Kidney epithelial cell (primary cell): ENCODE results near the gene TCP11L2. TPM values are rescaled to one million over a fixed set of nuclear protein-coding genes. Genes with fewer than 3 reads are reported as not detected.

Source experiments
- DNase-seq: peaks from one replicate; pipeline ENCODE4 v3.0.0-alpha.2; 2010; ENCODE audit warnings: low read depth
- H3K27me3 ChIP-seq: 2 replicates; pipeline ENCODE4 v1.6.0; 2011; ENCODE audit warnings: low read length; ENCODE audit not compliant: control insufficient read depth, insufficient read depth
- H3K36me3 ChIP-seq: 2 replicates; pipeline ENCODE4 v1.5.1; 2011; ENCODE audit warnings: low read length; ENCODE audit not compliant: control insufficient read depth, insufficient read depth
- H3K4me3 ChIP-seq: 2 replicates; pipeline ENCODE4 v1.5.1; 2011; ENCODE audit warnings: low read depth, mild to moderate bottlenecking, control low read depth, low read length
- CTCF ChIP-seq: IDR thresholded peaks from 2 replicates; pipeline ENCODE4 v1.5.1; 2011; ENCODE audit warnings: mild to moderate bottlenecking, moderate library complexity, low read length, control low read depth, inconsistent platforms; ENCODE audit not compliant: insufficient read depth, poor library complexity, severe bottlenecking
- total RNA-seq: library from RNA; depleted of rRNA; stranded (reverse); fragments of >200 nt; gene quantifications from 2 replicates; pipeline ENCODE4 v1.2.3, GENCODE V29; 2015

The TCP11L2 gene
- total RNA-seq, 1 donor from 2014 or later = 24.9 TPM

GRCh38 chr12:106258935-106259334 lies 43.6 kb upstream of the TCP11L2 start:
- no peaks in the 10 kb centered on the region for H3K27me3 ChIP-seq
- no peak overlapping the region for H3K4me3 ChIP-seq
- TF ChIP-seq CTCF = no peak
- H3K36me3 ChIP-seq = no peaks in the 10 kb centered on the region
- DNase-seq = no peak

- no peaks in the 10 kb centered on the region for H3K27me3 ChIP-seq
- no peak for TF ChIP-seq CTCF
- H3K36me3 ChIP-seq = no peaks in the 10 kb centered on the region
- no peak overlapping the region for H3K4me3 ChIP-seq
- no peak for DNase-seq
These were observed 37.4 kb upstream of the TCP11L2 start for GRCh38 chr12:106265116-106265515.

- no peaks in the 10 kb centered on the region for H3K27me3 ChIP-seq
- H3K36me3 ChIP-seq = no peaks in the 10 kb centered on the region
- no peak for DNase-seq
- H3K4me3 ChIP-seq = no peak overlapping the region
- no peak for TF ChIP-seq CTCF
These were observed 35.0 kb upstream of the TCP11L2 start for GRCh38 chr12:106267535-106267934.

GRCh38 chr12:106269150-106269771 lies 33.3 kb upstream of the TCP11L2 start:
- Histone ChIP-seq H3K27me3 (no peaks in the 10 kb centered on the region), H3K36me3 (no peaks in the 10 kb centered on the region), H3K4me3 (no peak overlapping the region)
- DNase-seq = no peak
- no peak for TF ChIP-seq CTCF

- Histone ChIP-seq H3K27me3 (no peaks in the 10 kb centered on the region), H3K4me3 (no peak overlapping the region), H3K36me3 (no peaks in the 10 kb centered on the region)
- TF ChIP-seq CTCF = no peak
- no peak for DNase-seq
These were observed 30.7 kb upstream of the TCP11L2 start for GRCh38 chr12:106271575-106272505.
